B cell (primary cell): Measurements from ENCODE around the gene NPAP1. TPM values are rescaled to one million over a fixed set of nuclear protein-coding genes. Genes with fewer than 3 reads are reported as not detected.

Experiments
- ATAC-seq: fragments of 200-7000 bp; cut with Tn5 transposase; one replicate; pipeline ENCODE4 v1.10.0; 2021; ENCODE audit warnings: low read depth, mild to moderate bottlenecking, moderate number of reproducible peaks, moderate library complexity
- CTCF ChIA-PET: fragments of 350-600 bp; sonication (Branson Sonifier 250); formaldehyde crosslinking; loops from one replicate; lab custom pipeline; 2021; ENCODE audit warnings: antibody characterized with exemption, inconsistent platforms; lab: Charles Lee
- POLR2A ChIA-PET: fragments of 350-600 bp; sonication (Branson Sonifier 250); formaldehyde crosslinking; loops from one replicate; lab custom pipeline; 2021; ENCODE audit warnings: antibody characterized with exemption; lab: Charles Lee
- DNase-seq: peaks from one replicate; pipeline ENCODE4 v3.0.0; 2013
- H2AFZ ChIP-seq: 2 replicates; pipeline ENCODE4 v1.6.1; 2012; ENCODE audit warnings: mild to moderate bottlenecking, low read depth, low read length; ENCODE audit not compliant: insufficient read depth, poor library complexity, severe bottlenecking
- H3K27ac ChIP-seq, 2 donors: 1 replicate in 1 of 2; 2 replicates in 1 of 2; pipeline ENCODE4 v1.5.1; 2012 to 2013; ENCODE audit warnings: low read length in 2 of 2, mild to moderate bottlenecking in 2 of 2, moderate library complexity in 1 of 2
- H3K27me3 ChIP-seq, 4 experiments: fragments of 200-600 bp in 1 of 4; sonication (generic) in 1 of 4; replicated peaks in 1 of 4; 1 replicate in 2 of 4; 2 replicates in 2 of 4; pipeline versions ENCODE4 v1.6.1 to v1.7.0; 2013 to 2016; ENCODE audit warnings: low read length in 3 of 4, mild to moderate bottlenecking in 2 of 4, mixed read lengths in 1 of 4, moderate library complexity in 1 of 4; ENCODE audit not compliant: insufficient read depth in 4 of 4, control insufficient read depth in 3 of 4; ENCODE audit errors: control extremely low read depth in 1 of 4
- H3K36me3 ChIP-seq, 2 experiments: replicated peaks in 1 of 2; 1 replicate in 1 of 2; 2 replicates in 1 of 2; pipeline versions ENCODE4 v1.6.1 to v1.7.1; 2013; ENCODE audit warnings: low read length in 1 of 2; ENCODE audit not compliant: insufficient read depth in 2 of 2, control insufficient read depth in 1 of 2; ENCODE audit errors: control extremely low read depth in 1 of 2, extremely low read depth in 1 of 2
- H3K4me1 ChIP-seq, 2 donors: fragments of 200-600 bp in 1 of 2; sonication (generic) in 1 of 2; 1 replicate in 1 of 2; 2 replicates in 1 of 2; pipeline versions ENCODE4 v1.5.1 to v1.6.1; 2013 to 2017; ENCODE audit warnings: low read length in 2 of 2; ENCODE audit not compliant: control insufficient read depth in 2 of 2, insufficient read depth in 2 of 2
- H3K4me2 ChIP-seq: replicated peaks from 2 replicates; pipeline ENCODE3; 2012; ENCODE audit warnings: mild to moderate bottlenecking, low read depth, low read length; ENCODE audit not compliant: poor library complexity, severe bottlenecking
- H3K4me3 ChIP-seq, 5 experiments: fragments of 200-600 bp in 1 of 5; sonication (generic) in 1 of 5; 1 replicate in 3 of 5; 2 replicates in 2 of 5; pipeline versions ENCODE4 v1.5.1 to v1.7.0; 2011 to 2016; ENCODE audit warnings: low read length in 4 of 5, mild to moderate bottlenecking in 4 of 5, low read depth in 2 of 5, control low read depth in 1 of 5, moderate library complexity in 1 of 5; ENCODE audit not compliant: insufficient read depth in 1 of 5; ENCODE audit errors: control extremely low read depth in 1 of 5, extremely low read depth in 1 of 5
- H3K79me2 ChIP-seq: fragments of 200-600 bp; sonication (generic); one replicate; pipeline ENCODE4 v1.6.0; 2016; ENCODE audit warnings: low read length; ENCODE audit not compliant: control insufficient read depth, insufficient read depth
- H3K9ac ChIP-seq: fragments of 200-600 bp; sonication (generic); 2 replicates; pipeline ENCODE4 v1.6.1; 2017; ENCODE audit warnings: mild to moderate bottlenecking, low read length, moderate library complexity
- H3K9me3 ChIP-seq, 3 donors: one replicate each; pipeline versions ENCODE4 v1.6.1 to v1.7.1; 2013; ENCODE audit warnings: low read length in 2 of 3; ENCODE audit not compliant: control insufficient read depth in 2 of 3, insufficient read depth in 1 of 3; ENCODE audit errors: control extremely low read depth in 1 of 3
- H4K20me1 ChIP-seq: 2 replicates; pipeline ENCODE4 v1.6.0; 2012; ENCODE audit warnings: mild to moderate bottlenecking, low read length; ENCODE audit not compliant: insufficient read depth, control insufficient read depth, poor library complexity, severe bottlenecking
- H3K27ac Mint-ChIP-seq: one replicate; pipeline ENCODE4 v1.8.0; 2021; ENCODE audit warnings: mixed read lengths
- H3K27me3 Mint-ChIP-seq: one replicate; pipeline ENCODE4 v1.8.0; 2021; ENCODE audit warnings: mixed read lengths
- H3K4me1 Mint-ChIP-seq: one replicate; pipeline ENCODE4 v1.8.0; 2021; ENCODE audit warnings: mixed read lengths
- H3K4me3 Mint-ChIP-seq: one replicate; pipeline ENCODE4 v1.8.0; 2021; ENCODE audit warnings: mixed read lengths
- H3K9me3 Mint-ChIP-seq: one replicate; pipeline ENCODE4 v1.8.0; 2022; ENCODE audit warnings: mixed read lengths; ENCODE audit not compliant: insufficient read depth
- CTCF ChIP-seq: fragments of 200-600 bp; IDR thresholded peaks from one replicate; pipeline ENCODE4 v1.8.0; 2022; ENCODE audit warnings: antibody characterized with exemption, mild to moderate bottlenecking
- EZH2 ChIP-seq: IDR thresholded peaks from 2 replicates; pipeline ENCODE4 v1.6.1; 2012; ENCODE audit warnings: borderline replicate concordance, low read depth, mild to moderate bottlenecking, moderate library complexity, low read length; ENCODE audit not compliant: insufficient read depth, poor library complexity, severe bottlenecking
- WGBS: methylation state at CpG from one replicate; pipeline ENCODE4 v1.1.5; 2013; ENCODE audit warnings: missing lambda C conversion rate; ENCODE audit not compliant: insufficient coverage; 5-methylcytosine and 5-hydroxymethylcytosine counted together
- intact Hi-C: fragments of 100-400 bp; cut with micrococcal nuclease; formaldehyde crosslinking; loops from one replicate; pipeline ENCODE4 v1.10.0; 2022
- polyA minus RNA-seq: library from RNA; depleted of rRNA, polyadenylated mRNA; stranded (reverse); fragments of >200 nt; gene quantifications from 2 replicates; pipeline ENCODE4 v1.2.3, GENCODE V29; 2012
- polyA plus RNA-seq: library from polyadenylated mRNA; depleted of rRNA; stranded (reverse); fragments of >200 nt; gene quantifications from 2 replicates; pipeline ENCODE4 v1.2.3, GENCODE V29; 2012
- total RNA-seq, 2 donors: library from RNA; stranded (reverse); fragments of 120-200 nt in 1 of 2; gene quantifications; 1 replicate in 1 of 2; 2 replicates in 1 of 2; pipeline versions ENCODE4 v1.2.3 to v1.2.4, GENCODE V29; 2013 to 2022

Gene NPAP1
- total RNA-seq (not detected in 2 replicates), polyA plus RNA-seq (not detected in 2 replicates), polyA minus RNA-seq (not detected in 2 replicates)
- not detected for total RNA-seq (2013)

- Histone ChIP-seq H3K27ac (no peak within 1 kb of the TSS), H3K4me2 (no peak within 1 kb of the TSS), H3K36me3 (no peaks in the 10 kb centered on the region), H2AFZ (no peak within 1 kb of the TSS), H3K9ac (no peak within 1 kb of the TSS), H3K4me1 (no peaks in the 10 kb centered on the region), H3K79me2 (no peaks in the 10 kb centered on the region), H3K9me3 (peaks cover 0 to 34% (median 1%) of the 10 kb centered on the region in 3 donors), H4K20me1 (no peaks in the 10 kb centered on the region), H3K4me3 (no peak within 1 kb of the TSS), H3K27me3 (no peaks in the 10 kb centered on the region)
- H3K27me3 Mint-ChIP-seq: no peaks in the 10 kb centered on the region
- POLR2A ChIA-PET: no interaction called here
- no peak within 1 kb of the TSS for H3K27ac Mint-ChIP-seq
- intact Hi-C loops: no loop called here
- no peak for DNase-seq
- CTCF ChIA-PET: no interaction called here
- ATAC-seq: no peak
- no peak within 1 kb of the TSS for H3K4me3 Mint-ChIP-seq
- H3K4me1 Mint-ChIP-seq: no peaks in the 10 kb centered on the region
- peaks cover 7% of the 10 kb centered on the region for H3K9me3 Mint-ChIP-seq
- WGBS: 95% methylated on average over 62 of the region's 62 CpGs
- TF ChIP-seq CTCF (no peak), EZH2 (no peak)
Observed at GRCh38 chr15:24675332-24676144, at the start of gene NPAP1. NPAP1 (plus strand) TSS chr15:24675775; CDS start chr15:24675868, 93 bp downstream.

GRCh38 chr15:24627443-24627842 is 48.1 kb upstream of the NPAP1 start:
- H3K4me1 Mint-ChIP-seq: no peaks in the 10 kb centered on the region
- Histone ChIP-seq H2AFZ (no peak overlapping the region), H3K4me3 (no peak overlapping the region), H4K20me1 (no peaks in the 10 kb centered on the region), H3K4me2 (no peak overlapping the region), H3K9ac (no peak overlapping the region), H3K36me3 (no peaks in the 10 kb centered on the region), H3K9me3 (peaks cover 4 to 6% (median 6%) of the 10 kb centered on the region in 3 donors), H3K27ac (no peak overlapping the region), H3K4me1 (no peaks in the 10 kb centered on the region), H3K27me3 (no peaks in the 10 kb centered on the region), H3K79me2 (no peaks in the 10 kb centered on the region)
- POLR2A ChIA-PET: no interaction called here
- WGBS: 49% methylated on average over 3 of the region's 3 CpGs
- ATAC-seq: no peak
- no peak for TF ChIP-seq EZH2
- no peak overlapping the region for H3K4me3 Mint-ChIP-seq
- peaks cover 8% of the 10 kb centered on the region for H3K9me3 Mint-ChIP-seq
- CTCF ChIA-PET: no interaction called here
- intact Hi-C loops: no loop called here
- no peak overlapping the region for H3K27ac Mint-ChIP-seq
- H3K27me3 Mint-ChIP-seq: no peaks in the 10 kb centered on the region
- DNase-seq: no peak
